Pancreas (tissue), 10 donors: ENCODE data around the gene ATP8B3. TPM values are rescaled to one million over a fixed set of nuclear protein-coding genes. Genes with fewer than 3 reads are reported as not detected.
A peak's percentile ranks its signal among the peaks of the same experiment; 100 is the strongest.

Experiments used
- ATAC-seq, 4 donors: fragments of 200-7000 bp; cut with Tn5 transposase; one replicate each; pipeline versions ENCODE4 v1.8.0 to v1.9.1; 2020; ENCODE audit warnings: mild to moderate bottlenecking in 4 of 4, moderate library complexity in 4 of 4
- DNase-seq, 6 donors: peaks; one replicate each; pipeline ENCODE4 v3.0.0-alpha.2; 2020
- FAIRE-seq: peaks from 2 replicates; lab custom pipeline; 2012; peaks lifted over from hg19 to GRCh38; lab: Jason Lieb, UNC
- H3K27ac ChIP-seq, 4 donors: fragments of 200-600 bp; sonication (generic); 1 replicate in 3 of 4; 2 replicates in 1 of 4; pipeline versions ENCODE4 v1.5.0 to v1.8.0; 2020
- H3K27me3 ChIP-seq, 4 donors: fragments of 200-600 bp; one replicate each; pipeline ENCODE4 v1.8.0; 2021
- H3K36me3 ChIP-seq, 3 donors: fragments of 200-600 bp; sonication (generic) in 1 of 3; one replicate each; pipeline versions ENCODE4 v1.5.0 to v1.8.0; 2020 to 2021
- H3K4me1 ChIP-seq, 3 donors: fragments of 200-600 bp; one replicate each; pipeline ENCODE4 v1.8.0; 2021
- H3K4me3 ChIP-seq, 4 donors: fragments of 200-600 bp; sonication (generic) in 2 of 4; one replicate each; pipeline versions ENCODE4 v1.5.0 to v1.8.0; 2020 to 2021
- H3K9me3 ChIP-seq, 4 donors: fragments of 200-600 bp; one replicate each; pipeline ENCODE4 v1.8.0; 2021
- WGBS, 2 donors: extraction: QIAGEN DNeasy Blood & Tissue Kit; methylation state at CpG; one replicate each; pipeline ENCODE4 v1.1.7; 2013; 5-methylcytosine and 5-hydroxymethylcytosine counted together
- intact Hi-C, 3 donors: fragments of 100-400 bp; cut with DNase I; formaldehyde crosslinking; loops; one replicate each; pipeline versions ENCODE4 v1.11.1 to v1.14.2; 2022
- polyA plus RNA-seq, 2 donors: library from polyadenylated mRNA; stranded (reverse); fragments of 200-250 nt; gene quantifications; one replicate each; pipeline ENCODE4 v1.2.3, GENCODE V29; 2013
- total RNA-seq, 6 donors: library from RNA; stranded (reverse); fragmentation: NEBNext Ultra II Directional in 4 of 6; extraction: Animal tissue kit (Norgen Biotek cat#: 25700) in 4 of 6; gene quantifications; one replicate each; pipeline versions ENCODE4 v1.2.1 to v1.2.4, GENCODE V29; 2021 to 2023
- TF ChIP-seq, protein P1 (sequence below), 4 donors: fragments of 200-600 bp; sonication (generic) in 3 of 4; IDR thresholded peaks; one replicate each; pipeline versions ENCODE4 v1.5.0 to v1.8.0; 2021; ENCODE audit warnings: antibody characterized with exemption in 4 of 4
- donor health status: healthy with polysubstance abuse.
- donor health status: DM: no; HTN: no; CAD: no; lungs with moderate emphysema.
- donor health status: DM: no; HTN: no; CAD: no.
- donor health status: control.
- donor health status: control.
- donor health status: Bipolar disorder and iron deficiency.
- donor health status: DM: yes; HTN: yes; CAD: no.
- donor health status: DM: no; HTN: no; CAD: no.
- donor health status: DM: no; HTN: no; CAD: no.
- donor health status: DM: yes; HTN: yes; CAD: no.

The ATP8B3 gene
- total and polyA plus RNA-seq, 8 donors, result 0.32 to 1.1 (median 0.54) TPM

- ATAC-seq (no peak), DNase-seq (peak in 1 of 6 donors; percentile 25), FAIRE-seq (no peak)
- H3K4me1 ChIP-seq, result peaks cover 0 to 8% (median 7%) of the 10 kb centered on the region in 3 donors
- no peaks in the 10 kb centered on the region for H3K9me3 ChIP-seq
- H3K4me3 ChIP-seq, result no peak overlapping the region
- TF ChIP-seq, protein P1, sequence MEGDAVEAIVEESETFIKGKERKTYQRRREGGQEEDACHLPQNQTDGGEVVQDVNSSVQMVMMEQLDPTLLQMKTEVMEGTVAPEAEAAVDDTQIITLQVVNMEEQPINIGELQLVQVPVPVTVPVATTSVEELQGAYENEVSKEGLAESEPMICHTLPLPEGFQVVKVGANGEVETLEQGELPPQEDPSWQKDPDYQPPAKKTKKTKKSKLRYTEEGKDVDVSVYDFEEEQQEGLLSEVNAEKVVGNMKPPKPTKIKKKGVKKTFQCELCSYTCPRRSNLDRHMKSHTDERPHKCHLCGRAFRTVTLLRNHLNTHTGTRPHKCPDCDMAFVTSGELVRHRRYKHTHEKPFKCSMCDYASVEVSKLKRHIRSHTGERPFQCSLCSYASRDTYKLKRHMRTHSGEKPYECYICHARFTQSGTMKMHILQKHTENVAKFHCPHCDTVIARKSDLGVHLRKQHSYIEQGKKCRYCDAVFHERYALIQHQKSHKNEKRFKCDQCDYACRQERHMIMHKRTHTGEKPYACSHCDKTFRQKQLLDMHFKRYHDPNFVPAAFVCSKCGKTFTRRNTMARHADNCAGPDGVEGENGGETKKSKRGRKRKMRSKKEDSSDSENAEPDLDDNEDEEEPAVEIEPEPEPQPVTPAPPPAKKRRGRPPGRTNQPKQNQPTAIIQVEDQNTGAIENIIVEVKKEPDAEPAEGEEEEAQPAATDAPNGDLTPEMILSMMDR (IDR thresholded peaks at IDR 0.05), result no peak
- H3K27me3 ChIP-seq, result no peaks in the 10 kb centered on the region
- H3K27ac ChIP-seq, result no peak overlapping the region
- 60 to 70% methylated on average over 10 to 11 of the region's 11 CpGs for WGBS, 2 donors
- H3K36me3 ChIP-seq, result no peaks in the 10 kb centered on the region
- intact Hi-C loops, result no loop called here
Measured at GRCh38 chr19:1837222-1837565, 25.1 kb upstream of the ATP8B3 start.

DNA sequence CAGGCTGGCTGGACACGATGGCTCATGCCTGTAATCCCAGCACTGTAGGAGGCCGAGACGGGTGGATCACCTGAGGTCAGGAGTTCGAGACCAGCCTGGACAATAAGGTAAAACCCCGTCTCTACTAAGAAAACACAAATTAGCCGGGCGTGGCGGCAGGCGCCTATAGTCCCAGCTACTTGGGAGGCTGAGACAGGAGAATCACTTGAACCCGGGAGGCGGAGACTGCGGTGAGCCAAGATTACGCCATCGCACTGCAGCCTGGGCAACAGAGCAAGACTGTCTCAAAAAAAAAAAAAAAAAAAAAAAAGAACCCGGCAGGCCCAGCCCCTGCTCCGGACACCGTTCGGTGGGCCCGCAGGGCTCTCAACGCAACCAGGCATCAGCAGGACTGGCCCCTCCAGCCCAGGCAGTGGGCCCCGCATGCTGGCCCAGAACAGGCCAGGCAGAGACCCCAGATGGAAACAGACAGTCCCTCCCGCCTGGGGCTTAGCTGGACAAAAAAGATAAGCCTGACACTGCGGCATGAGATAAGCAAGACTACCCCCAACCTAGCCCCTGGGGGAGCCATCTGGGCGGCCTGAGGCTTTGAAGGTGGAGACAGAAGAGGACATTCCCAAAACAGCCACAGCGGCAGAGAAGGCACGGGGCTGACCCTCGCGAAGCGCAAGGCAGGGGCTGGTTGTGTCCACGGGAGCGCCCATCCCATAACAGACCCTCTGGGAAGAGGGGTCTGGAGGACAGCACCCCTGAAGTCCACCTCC is 24.6 kb upstream of the ATP8B3 start:
- TF ChIP-seq, protein P1 (IDR thresholded peaks at IDR 0.05), result no peak
- H3K4me1 ChIP-seq, result peaks cover 0 to 8% (median 7%) of the 10 kb centered on the region in 3 donors
- no peak for ATAC-seq
- no peaks in the 10 kb centered on the region for H3K36me3 ChIP-seq
- WGBS, 2 donors, result 88 to 91% methylated on average over 31 of the region's 31 CpGs
- intact Hi-C loops, result no loop called here
- H3K4me3 ChIP-seq, result no peak overlapping the region
- no peak for FAIRE-seq
- DNase-seq, result peak in 1 of 6 donors; percentile 29
- H3K27me3 ChIP-seq, result no peaks in the 10 kb centered on the region
- no peaks in the 10 kb centered on the region for H3K9me3 ChIP-seq
- H3K27ac ChIP-seq, result no peak overlapping the region

DNA sequence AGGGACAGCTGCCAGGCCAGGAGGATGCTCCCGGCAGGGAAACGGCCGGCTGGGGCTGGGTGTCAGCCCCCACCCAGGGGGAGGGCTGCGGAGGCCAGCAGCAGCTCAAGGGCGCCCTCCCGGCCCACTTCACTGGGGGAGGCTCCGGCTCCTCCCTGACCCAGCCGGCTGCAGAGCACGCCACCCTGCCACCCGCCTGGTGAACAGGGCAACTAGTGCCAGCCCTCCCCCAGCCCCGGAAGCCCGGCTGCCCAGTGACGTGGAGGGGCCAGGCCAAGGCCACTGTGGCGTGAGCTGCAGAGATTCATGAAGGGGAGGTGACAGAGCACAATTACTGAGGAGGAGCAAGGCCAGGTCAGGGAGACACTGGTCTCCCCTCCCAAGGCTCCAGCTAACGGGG is 21.5 kb upstream of the ATP8B3 start:
- TF ChIP-seq, protein P1 (IDR thresholded peaks at IDR 0.05), result no peak
- Histone ChIP-seq H3K4me3 (no peak overlapping the region), H3K27me3 (no peaks in the 10 kb centered on the region), H3K27ac (peak overlapping the region in 1 of 4 donors; percentile 9), H3K4me1 (peaks cover 0 to 8% (median 7%) of the 10 kb centered on the region in 3 donors), H3K9me3 (no peaks in the 10 kb centered on the region), H3K36me3 (no peaks in the 10 kb centered on the region)
- intact Hi-C loops, result no loop called here
- ATAC-seq (peak; percentile 15 to 75 (median 67)), FAIRE-seq (no peak), DNase-seq (peak in 4 of 6 donors; percentile 39 to 80 (median 53))
- 28 to 47% methylated on average over 15 of the region's 15 CpGs for WGBS, 2 donors

GRCh38 chr19:1832046-1832663 is 20.1 kb upstream of the ATP8B3 start:
- H3K4me1 ChIP-seq, result peaks cover 0 to 8% (median 1%) of the 10 kb centered on the region in 3 donors
- no peak for FAIRE-seq

More at GRCh38 chr19:1832046-1832663, 20.1 kb upstream of the ATP8B3 start:
- H3K27ac ChIP-seq, result no peak overlapping the region
- TF ChIP-seq, protein P1 (IDR thresholded peaks at IDR 0.05), result no peak
- H3K27me3 ChIP-seq, result no peaks in the 10 kb centered on the region
- H3K36me3 ChIP-seq, result peaks cover 0 to 8% (median 0%) of the 10 kb centered on the region in 3 donors
- intact Hi-C loops, result no loop called here
- H3K4me3 ChIP-seq, result no peak overlapping the region
- no peaks in the 10 kb centered on the region for H3K9me3 ChIP-seq
- ATAC-seq, result no peak
- DNase-seq, result no peak
- WGBS, 2 donors, result 88 to 92% methylated on average over 26 of the region's 26 CpGs
